Measurements from ENCODE around the gene NID1.

DNA sequence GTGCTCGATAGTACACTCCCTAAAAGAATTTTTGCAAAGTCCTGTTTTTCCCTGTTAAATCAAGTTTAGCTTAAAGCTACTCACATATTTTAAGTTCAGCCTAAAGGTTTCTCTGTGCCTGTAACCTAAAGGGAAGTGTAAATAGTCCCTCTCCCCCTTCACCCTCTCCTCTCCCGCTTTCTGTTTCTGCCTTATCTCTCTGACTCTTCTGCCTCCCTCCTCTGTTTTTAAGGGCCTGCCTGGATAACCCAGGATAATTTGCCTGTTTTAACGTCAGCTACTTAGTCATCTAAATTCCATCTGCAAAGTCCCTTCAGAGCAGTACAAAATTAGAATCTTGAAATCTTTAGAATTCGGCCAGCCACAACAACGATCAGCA lies 92.6 kb downstream of the NID1 start:
- TF ChIP-seq, protein P1, sequence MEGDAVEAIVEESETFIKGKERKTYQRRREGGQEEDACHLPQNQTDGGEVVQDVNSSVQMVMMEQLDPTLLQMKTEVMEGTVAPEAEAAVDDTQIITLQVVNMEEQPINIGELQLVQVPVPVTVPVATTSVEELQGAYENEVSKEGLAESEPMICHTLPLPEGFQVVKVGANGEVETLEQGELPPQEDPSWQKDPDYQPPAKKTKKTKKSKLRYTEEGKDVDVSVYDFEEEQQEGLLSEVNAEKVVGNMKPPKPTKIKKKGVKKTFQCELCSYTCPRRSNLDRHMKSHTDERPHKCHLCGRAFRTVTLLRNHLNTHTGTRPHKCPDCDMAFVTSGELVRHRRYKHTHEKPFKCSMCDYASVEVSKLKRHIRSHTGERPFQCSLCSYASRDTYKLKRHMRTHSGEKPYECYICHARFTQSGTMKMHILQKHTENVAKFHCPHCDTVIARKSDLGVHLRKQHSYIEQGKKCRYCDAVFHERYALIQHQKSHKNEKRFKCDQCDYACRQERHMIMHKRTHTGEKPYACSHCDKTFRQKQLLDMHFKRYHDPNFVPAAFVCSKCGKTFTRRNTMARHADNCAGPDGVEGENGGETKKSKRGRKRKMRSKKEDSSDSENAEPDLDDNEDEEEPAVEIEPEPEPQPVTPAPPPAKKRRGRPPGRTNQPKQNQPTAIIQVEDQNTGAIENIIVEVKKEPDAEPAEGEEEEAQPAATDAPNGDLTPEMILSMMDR (IDR thresholded peaks at IDR 0.05; ENCODE audit: insufficient read depth, low read length): no peak
- no peak for TF ChIP-seq GABPA (IDR thresholded peaks at IDR 0.05; ENCODE audit: low read depth)
- TF ChIP-seq POLR2AphosphoS5 (IDR thresholded peaks at IDR 0.05; ENCODE audit: low read depth): no peak
- TF ChIP-seq, protein P2, sequence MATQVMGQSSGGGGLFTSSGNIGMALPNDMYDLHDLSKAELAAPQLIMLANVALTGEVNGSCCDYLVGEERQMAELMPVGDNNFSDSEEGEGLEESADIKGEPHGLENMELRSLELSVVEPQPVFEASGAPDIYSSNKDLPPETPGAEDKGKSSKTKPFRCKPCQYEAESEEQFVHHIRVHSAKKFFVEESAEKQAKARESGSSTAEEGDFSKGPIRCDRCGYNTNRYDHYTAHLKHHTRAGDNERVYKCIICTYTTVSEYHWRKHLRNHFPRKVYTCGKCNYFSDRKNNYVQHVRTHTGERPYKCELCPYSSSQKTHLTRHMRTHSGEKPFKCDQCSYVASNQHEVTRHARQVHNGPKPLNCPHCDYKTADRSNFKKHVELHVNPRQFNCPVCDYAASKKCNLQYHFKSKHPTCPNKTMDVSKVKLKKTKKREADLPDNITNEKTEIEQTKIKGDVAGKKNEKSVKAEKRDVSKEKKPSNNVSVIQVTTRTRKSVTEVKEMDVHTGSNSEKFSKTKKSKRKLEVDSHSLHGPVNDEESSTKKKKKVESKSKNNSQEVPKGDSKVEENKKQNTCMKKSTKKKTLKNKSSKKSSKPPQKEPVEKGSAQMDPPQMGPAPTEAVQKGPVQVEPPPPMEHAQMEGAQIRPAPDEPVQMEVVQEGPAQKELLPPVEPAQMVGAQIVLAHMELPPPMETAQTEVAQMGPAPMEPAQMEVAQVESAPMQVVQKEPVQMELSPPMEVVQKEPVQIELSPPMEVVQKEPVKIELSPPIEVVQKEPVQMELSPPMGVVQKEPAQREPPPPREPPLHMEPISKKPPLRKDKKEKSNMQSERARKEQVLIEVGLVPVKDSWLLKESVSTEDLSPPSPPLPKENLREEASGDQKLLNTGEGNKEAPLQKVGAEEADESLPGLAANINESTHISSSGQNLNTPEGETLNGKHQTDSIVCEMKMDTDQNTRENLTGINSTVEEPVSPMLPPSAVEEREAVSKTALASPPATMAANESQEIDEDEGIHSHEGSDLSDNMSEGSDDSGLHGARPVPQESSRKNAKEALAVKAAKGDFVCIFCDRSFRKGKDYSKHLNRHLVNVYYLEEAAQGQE (IDR thresholded peaks at IDR 0.05; ENCODE audit: insufficient replicate concordance, low read depth): no peak
- TF ChIP-seq SPI1 (IDR thresholded peaks at IDR 0.05; ENCODE audit: borderline replicate concordance, low read depth): peak; percentile 57; the same call in 1 of the 2 replicates

All from HL-60 (cell line).